Transverse colon (tissue), 4 donors: ENCODE results near the gene MT1B. TPM values are rescaled to one million over a fixed set of nuclear protein-coding genes. Genes with fewer than 3 reads are reported as not detected.
"Not testable (repeated sequence)": the region's sequence is repeated elsewhere in the genome, so short reads cannot be mapped to it uniquely, and the experiment has no call there.

ENCODE experiments used
- DNase-seq: peaks from one replicate; pipeline ENCODE4 v3.0.0-alpha.2; 2019
- H3K27ac ChIP-seq, 4 donors: fragments of 200-600 bp; sonication (generic); 2 replicates each; pipeline ENCODE4 v1.5.1; 2016 to 2018; ENCODE audit warnings: inconsistent platforms in 4 of 4
- H3K27me3 ChIP-seq: fragments of 200-600 bp; sonication (generic); 2 replicates; pipeline ENCODE4 v1.5.1; 2017; ENCODE audit warnings: inconsistent platforms
- H3K36me3 ChIP-seq, 4 donors: fragments of 200-600 bp; sonication (generic); 2 replicates each; pipeline ENCODE4 v1.5.1; 2017 to 2019; ENCODE audit warnings: inconsistent platforms in 4 of 4
- H3K4me1 ChIP-seq, 4 donors: fragments of 200-600 bp; sonication (generic); 2 replicates each; pipeline ENCODE4 v1.5.1; 2017 to 2020; ENCODE audit warnings: inconsistent platforms in 4 of 4
- H3K4me3 ChIP-seq, 4 donors: fragments of 200-600 bp; sonication (generic); 1 replicate in 1 of 4; 2 replicates in 3 of 4; pipeline versions ENCODE4 v1.5.1 to v1.6.1; 2017 to 2019; ENCODE audit warnings: inconsistent platforms in 4 of 4
- H3K9me3 ChIP-seq, 2 donors: fragments of 200-600 bp; sonication (generic); 2 replicates each; pipeline ENCODE4 v1.5.1; 2017 to 2019; ENCODE audit warnings: inconsistent platforms in 2 of 2
- EP300 ChIP-seq: sonication (generic); formaldehyde crosslinking; IDR thresholded peaks from one replicate; pipeline ENCODE4 v1.6.1; 2017; ENCODE audit warnings: antibody characterized with exemption, low read depth
- POLR2A ChIP-seq: fragments of 450-650 bp; IDR thresholded peaks from one replicate; pipeline ENCODE4 v1.6.1; 2016; ENCODE audit warnings: antibody characterized with exemption, mild to moderate bottlenecking, moderate library complexity
- POLR2AphosphoS5 ChIP-seq, 3 donors: sonication (generic); formaldehyde crosslinking; IDR thresholded peaks; one replicate each; pipeline ENCODE4 v1.6.1; 2016; ENCODE audit warnings: antibody characterized with exemption in 3 of 3
- WGBS, 2 donors: methylation state at CpG; one replicate each; pipeline ENCODE4 v1.1.5; 2018; ENCODE audit warnings: low coverage in 1 of 2; 5-methylcytosine and 5-hydroxymethylcytosine counted together
- in situ Hi-C, 4 donors: fragments of 200-750 bp; cut with MboI; loops; one replicate each; pipeline versions ENCODE4 v1.15.0 to v1.15.1; 2017; ENCODE audit warnings: low sequenced_read_pairs in 3 of 4, low pct_ligation_motif_present in 1 of 4, low pct_unique_long_range_greater_than_20kb in 1 of 4
- intact Hi-C: fragments of 100-400 bp; cut with DNase I; formaldehyde crosslinking; loops from one replicate; pipeline ENCODE4 v1.15.1; 2023; ENCODE audit warnings: low total_unique reads
- total RNA-seq, 4 donors: library from RNA; depleted of rRNA; stranded (reverse); fragments of >200 nt; gene quantifications; one replicate each; pipeline ENCODE4 v1.1.0, GENCODE V29; 2016
- TF ChIP-seq, protein P1 (sequence below), 5 experiments: fragments of 200-600 bp in 3 of 5; fragments of 450-650 bp in 2 of 5; sonication (generic) in 3 of 5; IDR thresholded peaks; 1 replicate in 2 of 5; 2 replicates in 3 of 5; pipeline ENCODE4 v1.5.1; 2016 to 2017; ENCODE audit warnings: antibody characterized with exemption in 5 of 5, inconsistent platforms in 3 of 5, mild to moderate bottlenecking in 2 of 5, moderate library complexity in 1 of 5

MT1B gene
- total RNA-seq, 4 donors from 2014 or later, result not detected

DNA sequence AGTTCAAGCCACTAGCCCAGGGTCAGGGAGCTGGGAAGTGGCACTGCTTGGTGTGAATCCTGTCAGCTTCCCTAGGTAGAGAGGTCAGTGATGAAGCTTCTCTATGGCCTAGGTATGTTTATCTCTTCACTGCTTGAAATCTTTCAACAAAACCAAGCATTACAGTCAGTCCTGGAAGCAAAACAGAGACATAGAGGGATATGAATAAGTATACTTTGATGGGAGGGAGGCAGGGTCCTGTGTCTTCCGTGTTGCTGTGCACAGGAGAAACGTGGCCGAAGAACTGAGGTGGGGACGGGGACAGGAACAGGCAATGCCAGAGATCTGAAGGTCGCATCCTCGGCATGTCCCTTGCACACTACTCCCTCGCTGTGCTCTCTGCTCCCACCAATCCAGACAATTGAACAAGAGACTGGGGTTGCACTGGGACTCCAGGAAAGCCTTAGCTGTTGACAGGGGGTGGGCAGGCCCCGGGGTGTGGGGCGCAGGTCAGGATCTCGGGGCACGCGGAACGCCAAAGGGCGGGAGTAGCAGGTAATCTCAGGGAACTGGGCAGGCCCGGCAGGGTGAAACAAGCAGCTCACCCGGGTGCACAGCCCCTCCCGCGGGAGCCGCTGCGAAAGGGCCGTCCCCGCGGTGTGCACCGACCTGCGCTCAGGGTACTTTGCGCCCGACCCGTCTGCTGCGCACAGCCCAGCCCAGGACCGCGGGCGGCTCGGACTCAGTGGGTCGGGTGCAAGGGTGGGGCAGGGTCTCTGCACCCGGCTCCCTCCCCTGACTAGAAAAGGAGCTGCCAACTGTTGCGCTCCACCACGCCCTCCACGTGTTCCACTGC, 17.5 kb downstream of the MT1B start, which contains the start of gene MT1H:
Gene MT1H, plus strand, starts transcription at position 810 of the 835 bp plus-strand sequence. CDS start 71 bp downstream, outside the sequence.
- H3K9me3 ChIP-seq, result no peaks in the 10 kb centered on the region
- H3K4me1 ChIP-seq, result peaks cover 5 to 26% (median 18%) of the 10 kb centered on the region in 4 donors
- peak; percentile 32 for DNase-seq
- no peaks in the 10 kb centered on the region for H3K36me3 ChIP-seq
- no peak within 1 kb of the TSS for H3K27ac ChIP-seq
- peaks cover 83% of the 10 kb centered on the region for H3K27me3 ChIP-seq
- H3K4me3 ChIP-seq, result peak within 1 kb of the TSS in 1 of 4 donors; percentile 8
- intact Hi-C loops (no loop called here), in situ Hi-C loops (no loop called here)
- TF ChIP-seq, protein P1, sequence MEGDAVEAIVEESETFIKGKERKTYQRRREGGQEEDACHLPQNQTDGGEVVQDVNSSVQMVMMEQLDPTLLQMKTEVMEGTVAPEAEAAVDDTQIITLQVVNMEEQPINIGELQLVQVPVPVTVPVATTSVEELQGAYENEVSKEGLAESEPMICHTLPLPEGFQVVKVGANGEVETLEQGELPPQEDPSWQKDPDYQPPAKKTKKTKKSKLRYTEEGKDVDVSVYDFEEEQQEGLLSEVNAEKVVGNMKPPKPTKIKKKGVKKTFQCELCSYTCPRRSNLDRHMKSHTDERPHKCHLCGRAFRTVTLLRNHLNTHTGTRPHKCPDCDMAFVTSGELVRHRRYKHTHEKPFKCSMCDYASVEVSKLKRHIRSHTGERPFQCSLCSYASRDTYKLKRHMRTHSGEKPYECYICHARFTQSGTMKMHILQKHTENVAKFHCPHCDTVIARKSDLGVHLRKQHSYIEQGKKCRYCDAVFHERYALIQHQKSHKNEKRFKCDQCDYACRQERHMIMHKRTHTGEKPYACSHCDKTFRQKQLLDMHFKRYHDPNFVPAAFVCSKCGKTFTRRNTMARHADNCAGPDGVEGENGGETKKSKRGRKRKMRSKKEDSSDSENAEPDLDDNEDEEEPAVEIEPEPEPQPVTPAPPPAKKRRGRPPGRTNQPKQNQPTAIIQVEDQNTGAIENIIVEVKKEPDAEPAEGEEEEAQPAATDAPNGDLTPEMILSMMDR (IDR thresholded peaks at IDR 0.05), result no peak
- TF ChIP-seq POLR2AphosphoS5 (IDR thresholded peaks at IDR 0.05) (peak in 1 of 3 donors; percentile 59), EP300 (no peak), POLR2A (peak; percentile 43)
- WGBS, 2 donors, result 4 to 15% methylated on average over 5 to 36 of the region's 38 CpGs

GRCh38 chr16:56669840-56670619, 18.3 kb downstream of the MT1B start:
- 26 to 30% methylated on average over 8 to 19 of the region's 19 CpGs for WGBS, 2 donors
- Histone ChIP-seq H3K36me3 (no peaks in the 10 kb centered on the region), H3K9me3 (no peaks in the 10 kb centered on the region), H3K27ac (no peak overlapping the region), H3K4me3 (peak overlapping the region in 1 of 4 donors; percentile 8), H3K27me3 (peaks cover 76% of the 10 kb centered on the region), H3K4me1 (peaks cover 5 to 26% (median 18%) of the 10 kb centered on the region in 4 donors)
- no peak for TF ChIP-seq POLR2A
- TF ChIP-seq, protein P1 (IDR thresholded peaks at IDR 0.05), result no peak
- no peak for TF ChIP-seq EP300
- no peak for TF ChIP-seq POLR2AphosphoS5 (IDR thresholded peaks at IDR 0.05)
- in situ Hi-C loops, result no loop called here
- intact Hi-C loops, result no loop called here
- no peak for DNase-seq

DNA sequence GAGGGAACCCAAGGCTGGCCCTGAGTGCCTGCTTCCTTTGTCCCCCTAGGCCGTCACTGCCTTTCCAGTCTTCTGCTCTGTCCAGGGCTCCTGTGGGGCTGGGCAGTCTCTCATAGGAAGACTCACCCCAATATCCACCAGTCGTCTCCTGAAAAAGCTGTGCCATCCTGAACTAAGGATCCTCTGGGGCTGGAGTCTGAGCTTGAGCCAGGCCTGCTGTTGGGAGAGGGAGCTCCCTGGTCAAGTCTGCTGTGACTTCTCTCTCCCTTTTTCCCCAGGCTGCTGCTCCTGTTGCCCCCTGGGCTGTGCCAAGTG, 18.9 kb downstream of the MT1B start:
- TF ChIP-seq POLR2AphosphoS5 (IDR thresholded peaks at IDR 0.05) (no peak), EP300 (no peak), POLR2A (no peak)
- TF ChIP-seq, protein P1 (IDR thresholded peaks at IDR 0.05), result no peak
- 89% methylated on average over 2 of the region's 2 CpGs; no CpG with 5 or more reads in 1 of the 2 donors for WGBS, 2 donors
- no peaks in the 10 kb centered on the region for H3K9me3 ChIP-seq
- no peaks in the 10 kb centered on the region for H3K36me3 ChIP-seq
- in situ Hi-C loops (no loop called here), intact Hi-C loops (no loop called here)
- DNase-seq, result no peak
- H3K4me1 ChIP-seq, result peaks cover 5 to 28% (median 20%) of the 10 kb centered on the region in 4 donors
- H3K27me3 ChIP-seq, result peaks cover 82% of the 10 kb centered on the region
- no peak overlapping the region for H3K27ac ChIP-seq
- no peak overlapping the region for H3K4me3 ChIP-seq

GRCh38 chr16:56671691-56672090, 20.0 kb downstream of the MT1B start:
- in situ Hi-C loops, DNase-seq, intact Hi-C loops, H3K9me3 ChIP-seq, H3K4me3 ChIP-seq, H3K36me3 ChIP-seq, H3K27ac ChIP-seq: not testable (repeated sequence)
- Histone ChIP-seq H3K4me1 (peaks cover 5 to 36% (median 26%) of the 10 kb centered on the region in 4 donors), H3K27me3 (peaks cover 82% of the 10 kb centered on the region)
- WGBS, 2 donors, result 70 to 90% methylated on average over 1 to 2 of the region's 2 CpGs

- peaks cover 78% of the 10 kb centered on the region for H3K27me3 ChIP-seq
- WGBS, 2 donors, result 78 to 100% methylated on average over 1 to 3 of the region's 3 CpGs
- H3K36me3 ChIP-seq, H3K9me3 ChIP-seq, intact Hi-C loops, DNase-seq, in situ Hi-C loops, H3K27ac ChIP-seq, H3K4me3 ChIP-seq: not testable (repeated sequence)
- H3K4me1 ChIP-seq, result peaks cover 5 to 36% (median 26%) of the 10 kb centered on the region in 4 donors
These were observed 20.5 kb downstream of the MT1B start for GRCh38 chr16:56672171-56672570.
